Measurements from ENCODE around the gene PPP2CA. TPM values are rescaled to one million over a fixed set of nuclear protein-coding genes. Genes with fewer than 3 reads are reported as not detected.

The PPP2CA gene
- total and polyA plus RNA-seq, 8 donors: 109 to 153 (median 135) TPM

GRCh38 chr5:134178096-134178419, 47.8 kb downstream of the PPP2CA start:
- intact Hi-C loops (cut with DNase I): no loop called here
- Histone ChIP-seq H3K4me1 (peaks cover 11 to 35% of the 10 kb centered on the region in 2 donors), H3K27ac (peak overlapping the region in 1 of 2 donors; percentile 99), H3K9me3 (no peaks in the 10 kb centered on the region), H3K4me3 (peak overlapping the region in 1 of 2 donors; percentile 88), H3K27me3 (no peaks in the 10 kb centered on the region), H3K36me3 (peaks cover 0 to 8% of the 10 kb centered on the region in 2 donors)
- DNase-seq: no peak
- no peak for ATAC-seq
- TF ChIP-seq CTCF (IDR thresholded peaks at IDR 0.05): no peak

- TF ChIP-seq CTCF (IDR thresholded peaks at IDR 0.05): no peak
- ATAC-seq: peak; percentile 45
- H3K4me1 ChIP-seq: peaks cover 11 to 35% of the 10 kb centered on the region in 2 donors
- intact Hi-C loops (cut with DNase I): no loop called here
- H3K9me3 ChIP-seq: no peaks in the 10 kb centered on the region
- no peaks in the 10 kb centered on the region for H3K27me3 ChIP-seq
- DNase-seq: peak in 2 of 4 donors; percentile 26 to 39
- H3K27ac ChIP-seq: peak overlapping the region; percentile 99
- peaks cover 0 to 13% of the 10 kb centered on the region in 2 donors for H3K36me3 ChIP-seq
- H3K4me3 ChIP-seq: peak overlapping the region; percentile 88 to 93
Measured at GRCh38 chr5:134177369-134178095, 48.3 kb downstream of the PPP2CA start.

GRCh38 chr5:134176511-134177368, 49.1 kb downstream of the PPP2CA start, which contains the start of gene SKP1:
TSS of gene SKP1 (minus strand) at chr5:134176950. CDS start at chr5:134174022, 2,928 bp downstream.
- Histone ChIP-seq H3K27ac (peak within 1 kb of the TSS; percentile 99), H3K27me3 (no peaks in the 10 kb centered on the region), H3K4me1 (peaks cover 11 to 35% of the 10 kb centered on the region in 2 donors), H3K9me3 (no peaks in the 10 kb centered on the region), H3K36me3 (peaks cover 0 to 21% of the 10 kb centered on the region in 2 donors), H3K4me3 (peak within 1 kb of the TSS; percentile 88 to 93)
- TF ChIP-seq CTCF (IDR thresholded peaks at IDR 0.05): no peak
- intact Hi-C loops (cut with DNase I): no loop called here
- peak; percentile 92 for ATAC-seq
- peak; percentile 84 to 96 (median 90) for DNase-seq

GRCh38 chr5:134175921-134176510, 49.9 kb downstream of the PPP2CA start:
- H3K4me3 ChIP-seq: peak overlapping the region; percentile 88 to 93
- H3K36me3 ChIP-seq: peaks cover 0 to 28% of the 10 kb centered on the region in 2 donors
- no peak for TF ChIP-seq CTCF (IDR thresholded peaks at IDR 0.05)
- peak overlapping the region; percentile 99 for H3K27ac ChIP-seq
- intact Hi-C loops (cut with DNase I): no loop called here
- H3K9me3 ChIP-seq: no peaks in the 10 kb centered on the region
- H3K4me1 ChIP-seq: peaks cover 11 to 35% of the 10 kb centered on the region in 2 donors
- peak; percentile 39 for ATAC-seq
- peak in 3 of 4 donors; percentile 5 to 46 (median 27) for DNase-seq
- H3K27me3 ChIP-seq: no peaks in the 10 kb centered on the region

All from left lung (tissue), 10 donors.